NCI-H345 (cell line): ENCODE measurements around the gene EZH2.
A peak's percentile ranks its signal among the peaks of the same experiment; 100 is the strongest.

Experiments
- DNase-seq: peaks from one replicate; lab custom pipeline; 2025; lab: John Stamatoyannopoulos, UW

EZH2 gene

DNA sequence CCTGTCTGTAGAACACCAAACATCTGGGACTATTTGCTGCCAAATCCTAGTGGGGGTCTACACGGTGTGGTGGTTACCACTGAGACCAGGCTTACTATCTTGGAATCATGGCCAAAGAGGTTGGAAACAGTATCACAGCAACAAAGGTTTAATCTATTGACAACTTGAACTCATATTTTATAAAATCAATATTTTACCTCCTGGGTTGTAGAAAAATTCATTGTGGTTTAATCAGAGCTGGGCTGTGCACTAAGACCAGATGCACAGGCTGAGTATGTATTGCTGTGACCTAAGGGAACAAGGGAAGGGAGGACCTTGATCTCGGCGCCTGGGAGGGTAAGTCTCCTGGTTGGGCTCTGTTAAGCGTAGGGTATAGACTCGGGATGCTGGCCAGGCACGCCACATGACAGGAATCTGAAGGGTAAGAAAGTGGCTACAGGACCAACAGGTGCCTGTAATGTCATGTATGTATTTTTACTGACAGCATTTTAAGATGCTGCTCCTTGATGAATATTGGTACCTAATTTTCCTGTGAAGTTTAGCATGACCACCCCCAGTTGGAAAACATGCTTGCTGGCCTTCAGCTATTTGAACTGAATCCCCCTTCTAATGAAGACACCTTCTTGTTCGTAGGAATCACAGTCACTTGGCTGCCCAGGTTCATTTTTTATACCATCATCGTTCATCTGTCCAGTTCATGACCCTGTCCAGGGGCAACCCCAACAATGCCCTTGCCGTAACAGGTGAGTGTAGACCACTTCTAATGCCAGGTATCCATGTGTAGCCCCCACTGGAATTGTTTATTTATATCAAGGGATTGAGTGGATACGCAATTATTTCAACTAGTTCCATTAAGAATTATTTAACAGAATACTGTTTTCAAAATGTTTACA, 79.5 kb downstream of the EZH2 start:
- DNase-seq: no peak

DNA sequence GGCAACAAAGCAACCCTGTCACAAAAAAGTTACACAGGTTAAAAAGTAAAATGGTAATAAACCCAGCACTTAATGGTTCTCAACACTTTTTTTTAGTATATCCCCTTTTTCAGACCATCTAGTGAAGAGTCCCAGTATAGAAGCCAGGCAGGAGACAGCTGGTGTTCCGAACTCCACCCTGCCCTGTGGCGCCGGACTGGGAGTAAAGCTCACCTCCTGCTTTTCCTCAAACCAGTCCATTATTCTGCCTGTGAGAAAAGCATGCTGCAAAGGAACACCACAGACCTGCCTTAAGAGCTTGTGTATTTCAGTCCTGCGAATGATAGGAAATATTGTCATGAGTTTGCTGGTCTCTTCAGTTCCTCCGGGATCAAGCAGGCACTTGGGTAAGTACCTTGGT, 81.0 kb downstream of the EZH2 start:
- DNase-seq: no peak

GRCh38 chr7:148802101-148802493, 82.0 kb downstream of the EZH2 start:
- DNase-seq: no peak

DNA sequence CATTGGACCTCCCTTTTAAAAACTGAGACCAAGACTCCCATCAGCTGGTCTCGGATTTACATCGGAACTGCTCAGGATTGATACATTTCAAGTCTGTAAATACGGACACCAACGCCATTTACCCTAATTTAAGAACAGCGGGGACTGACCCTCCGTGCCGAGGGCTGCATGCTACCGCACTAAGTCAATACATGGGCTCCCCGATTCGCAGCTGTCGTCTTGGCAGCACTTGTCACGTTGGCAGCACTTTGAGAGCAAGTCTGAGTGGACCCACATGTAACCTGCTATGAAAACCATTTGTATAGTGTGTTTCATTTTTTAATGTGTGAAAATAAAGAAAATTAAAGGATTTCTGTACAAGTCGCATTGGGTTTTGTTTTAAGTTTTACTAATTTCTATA, 83.4 kb downstream of the EZH2 start:
- no peak for DNase-seq

GRCh38 chr7:148799893-148800555, 84.1 kb downstream of the EZH2 start:
- DNase-seq: no peak

DNA sequence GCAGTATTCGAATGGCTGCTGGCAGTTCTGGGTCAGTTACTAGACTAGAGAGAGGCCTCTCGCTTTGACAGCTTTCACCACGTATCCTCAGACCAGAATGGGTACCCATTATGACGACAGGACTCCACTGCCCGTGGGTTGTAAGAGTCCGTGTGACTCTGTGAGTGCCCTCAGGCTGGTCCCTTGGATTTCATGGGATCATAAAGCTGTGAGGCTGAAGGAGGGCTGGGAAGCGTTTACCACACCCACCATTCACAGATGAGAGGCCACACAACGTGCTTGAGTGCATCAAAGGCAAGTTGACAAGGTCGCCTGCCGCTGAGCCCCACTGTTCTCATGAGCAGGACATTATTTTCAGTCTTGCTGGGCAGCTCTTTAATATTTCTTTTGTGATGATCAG, 87.2 kb downstream of the EZH2 start:
- DNase-seq: no peak

DNA sequence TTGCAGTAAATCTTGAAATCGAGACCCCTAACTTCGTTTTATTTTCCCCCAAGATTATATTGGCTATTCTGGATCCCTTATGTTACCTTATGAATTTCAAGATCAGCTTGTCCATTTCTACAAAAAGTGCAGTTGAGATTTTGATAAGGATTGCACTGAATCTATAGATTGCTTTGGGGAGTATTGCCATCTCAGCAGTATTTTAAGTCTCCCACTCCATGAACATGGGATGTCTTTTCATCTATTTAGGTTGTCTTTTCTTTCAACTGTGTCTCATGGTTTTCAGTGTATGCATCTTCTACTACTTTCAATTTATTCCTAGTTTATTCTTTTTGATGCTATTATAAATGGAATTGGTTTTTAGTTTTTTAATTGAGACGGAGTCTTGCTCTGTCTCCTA, 89.6 kb downstream of the EZH2 start:
- no peak for DNase-seq

GRCh38 chr7:148793590-148793989, 90.5 kb downstream of the EZH2 start:
- DNase-seq: no peak

- DNase-seq: no peak
Measured at GRCh38 chr7:148791546-148791945, 92.5 kb downstream of the EZH2 start.

- no peak for DNase-seq
Measured at GRCh38 chr7:148790850-148791249, 93.2 kb downstream of the EZH2 start.

- no peak for DNase-seq
Measured at GRCh38 chr7:148790131-148790726, 93.9 kb downstream of the EZH2 start.

GRCh38 chr7:148789220-148789619, 94.9 kb downstream of the EZH2 start:
- no peak for DNase-seq

- no peak for DNase-seq
Measured at GRCh38 chr7:148787571-148788295, 96.4 kb downstream of the EZH2 start.

- peak; percentile 46 for DNase-seq
Measured at GRCh38 chr7:148783801-148784527, 100.1 kb downstream of the EZH2 start.

DNA sequence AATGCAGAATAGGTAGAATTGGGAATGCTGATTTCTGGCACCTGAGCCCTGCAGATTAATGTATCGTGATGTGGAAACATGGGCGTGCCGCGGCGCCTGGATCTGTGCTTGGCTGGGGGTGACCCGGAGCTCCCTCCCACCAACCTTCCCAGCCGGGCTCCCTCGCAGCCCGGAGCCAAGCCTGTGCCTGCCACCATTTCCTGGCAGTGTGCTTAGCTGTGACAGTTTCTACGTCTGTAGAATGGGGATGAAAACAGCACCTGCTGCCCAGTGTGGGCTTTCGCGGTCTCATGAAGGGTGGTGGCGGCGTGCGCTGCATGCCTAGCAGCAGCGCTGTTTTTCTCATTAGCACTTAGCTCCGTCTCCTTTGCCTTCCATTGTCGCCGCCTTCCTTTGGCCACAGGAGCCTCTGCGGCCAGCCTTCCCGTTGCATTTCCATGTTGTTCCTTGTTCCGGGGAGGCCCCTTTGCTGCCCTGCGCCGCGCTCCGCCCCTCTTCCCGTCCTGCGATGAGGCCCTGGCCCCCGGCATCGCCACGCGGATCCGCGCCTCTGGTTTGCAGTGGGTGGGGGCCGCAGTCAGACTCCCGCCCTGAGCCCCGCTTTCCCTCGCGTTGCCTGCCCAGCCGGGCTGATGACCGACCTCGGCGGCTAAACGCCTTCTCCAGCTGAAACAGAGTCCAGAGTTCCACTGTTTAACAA, 101.2 kb downstream of the EZH2 start:
- DNase-seq: no peak

DNA sequence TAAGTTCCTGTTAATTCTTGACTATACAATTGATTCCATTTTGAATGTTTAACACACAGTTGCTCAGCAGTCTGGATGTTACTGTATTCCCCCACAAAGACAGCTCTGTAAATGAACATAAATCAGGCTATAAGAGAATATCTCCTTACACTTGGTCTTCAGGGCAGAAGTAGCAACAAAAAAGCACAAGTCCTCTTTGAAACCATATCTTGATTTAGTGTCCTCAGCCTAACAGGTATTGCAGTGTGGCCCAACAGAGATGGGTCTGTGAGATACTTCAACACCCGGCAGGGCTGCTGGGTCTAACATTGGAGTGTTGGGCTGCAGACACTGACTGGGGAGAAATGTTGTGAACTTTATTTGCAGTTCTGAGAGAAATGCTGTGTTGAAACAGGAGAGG, 109.6 kb downstream of the EZH2 start:
- no peak for DNase-seq

GRCh38 chr7:148773334-148773733, 110.8 kb downstream of the EZH2 start:
- DNase-seq: peak; percentile 69

DNA sequence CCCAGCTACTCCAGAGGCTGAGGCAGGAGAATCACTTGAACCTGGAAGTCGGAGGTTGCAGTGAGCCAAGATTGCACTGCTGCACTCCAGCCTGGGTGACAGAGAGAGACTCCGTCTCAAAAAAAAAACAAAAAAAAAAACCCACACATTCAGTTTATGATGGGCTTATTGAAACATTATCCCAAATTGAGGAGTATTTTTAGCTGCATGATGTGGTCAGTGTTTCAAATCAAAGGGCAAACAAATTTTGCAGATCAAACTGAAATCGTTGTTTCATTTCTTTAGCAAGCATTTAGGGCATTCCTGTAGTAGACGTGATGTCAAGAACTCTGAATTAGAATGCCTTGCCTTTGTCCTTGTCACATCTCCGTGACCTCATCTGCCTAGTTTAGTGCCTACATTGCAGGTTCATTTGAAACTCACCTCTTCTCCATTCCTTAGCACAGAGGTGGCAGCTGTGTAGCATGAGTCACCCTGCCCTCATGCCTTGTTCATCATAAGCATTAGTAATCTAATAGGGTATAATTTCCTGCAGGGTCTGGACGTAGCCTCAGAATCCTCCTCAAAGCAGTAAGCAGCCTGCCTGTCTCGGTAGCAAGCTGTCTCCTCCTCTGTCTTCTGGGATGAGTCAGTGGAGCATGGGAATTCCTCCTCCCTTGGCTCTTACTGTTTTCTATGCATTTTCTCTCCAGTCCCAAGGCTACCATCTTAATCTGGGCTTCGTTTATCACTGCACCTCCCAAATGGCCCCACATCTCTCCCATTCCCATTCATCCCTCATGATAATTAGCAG, 111.6 kb downstream of the EZH2 start:
- DNase-seq: no peak

DNA sequence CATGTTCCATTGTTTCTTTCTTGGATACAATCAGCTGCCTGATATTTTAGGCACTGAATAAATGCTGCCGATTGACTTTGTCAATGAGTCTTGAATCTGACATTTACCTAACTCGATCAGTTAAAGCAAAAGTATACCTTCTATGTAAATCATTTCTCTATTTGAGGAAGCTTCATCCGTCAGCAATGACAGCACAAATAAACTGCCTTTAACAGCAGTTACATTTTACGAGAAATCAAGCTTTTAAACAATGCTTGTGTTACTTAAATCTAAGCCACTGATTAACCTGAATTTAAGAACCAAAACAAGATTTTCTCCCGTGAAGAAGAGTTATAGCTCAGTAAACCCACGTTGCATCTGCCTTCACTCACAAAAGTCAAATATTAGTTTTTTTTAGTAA, 114.1 kb downstream of the EZH2 start:
- DNase-seq: no peak

- DNase-seq: no peak
Measured at GRCh38 chr7:148763622-148764021, 120.5 kb downstream of the EZH2 start.
